Measurements from ENCODE around the gene SVIL.
"Not testable (repeated sequence)": the region's sequence is repeated elsewhere in the genome, so short reads cannot be mapped to it uniquely, and the experiment has no call there.

SVIL gene

DNA sequence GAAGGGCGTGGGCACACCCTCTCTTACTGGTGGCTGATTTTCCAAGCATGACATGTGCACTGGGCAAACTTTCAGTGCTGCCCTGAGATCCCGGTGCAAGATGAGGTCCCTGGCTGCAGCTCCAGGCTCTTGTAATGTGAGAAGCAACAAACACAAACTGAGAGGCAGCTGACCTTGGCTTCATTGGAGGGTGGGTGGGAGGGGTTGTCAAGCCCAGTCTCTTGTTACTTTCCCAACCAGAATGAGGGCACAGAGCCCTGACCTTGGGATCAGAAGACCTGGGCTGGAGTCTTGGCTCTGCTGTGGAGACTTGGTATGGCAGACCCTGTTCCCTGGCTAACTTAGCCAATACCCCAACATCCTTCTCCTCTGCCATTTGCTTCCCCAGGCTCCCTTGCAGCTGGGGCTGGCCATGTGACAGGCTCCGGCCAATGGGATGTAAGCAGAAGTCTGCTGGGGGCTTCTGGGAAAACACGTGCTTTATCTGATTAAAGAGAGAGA, 170.1 kb downstream of the SVIL start:
- not testable (repeated sequence) for DNase-seq

- no peak for DNase-seq
Observed at GRCh38 chr10:29461042-29461441, 173.7 kb downstream of the SVIL start.

GRCh38 chr10:29458190-29458589, 176.6 kb downstream of the SVIL start:
- DNase-seq = not testable (repeated sequence)

DNA sequence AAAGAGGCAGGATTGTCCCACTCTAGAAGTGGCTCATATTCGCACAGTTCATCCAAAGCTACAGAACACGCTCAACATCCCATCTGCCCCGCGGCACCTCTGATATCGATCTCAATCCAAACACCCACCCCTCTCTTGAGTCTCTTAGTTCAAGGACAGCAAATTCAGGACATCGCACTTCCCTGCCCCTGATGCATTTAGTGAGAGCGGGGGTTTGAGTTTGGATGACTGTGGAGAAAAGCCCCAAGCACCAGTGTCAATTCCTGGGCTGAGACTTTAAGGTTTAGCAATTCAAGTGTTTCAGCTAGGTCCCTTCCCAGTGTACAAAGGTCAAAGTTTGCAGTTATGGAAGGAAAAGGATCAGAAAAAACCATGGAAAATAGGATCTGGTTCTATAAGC, 179.7 kb downstream of the SVIL start:
- no peak for DNase-seq

DNA sequence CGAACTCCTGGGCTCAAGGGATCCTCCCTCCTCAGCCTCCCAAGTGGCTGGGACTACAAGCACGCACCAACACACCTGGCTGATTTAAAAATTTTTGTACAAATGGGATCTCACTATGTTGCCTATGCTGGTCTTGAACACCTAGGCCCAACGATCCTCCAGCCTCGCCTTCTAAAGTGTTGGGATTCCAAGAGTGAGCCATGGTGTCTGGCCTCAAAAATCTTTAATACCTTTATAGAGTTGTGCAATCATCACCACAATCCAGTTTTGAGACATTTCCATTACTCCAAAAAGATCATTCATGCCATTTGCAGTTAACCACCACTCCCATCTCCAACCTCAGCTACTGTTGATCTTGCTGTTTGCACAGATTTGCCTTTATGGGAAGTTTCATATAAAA, 180.5 kb downstream of the SVIL start:
- DNase-seq = no peak

- no peak for DNase-seq
Observed at GRCh38 chr10:29452546-29452945, 182.2 kb downstream of the SVIL start.

- no peak for DNase-seq
Observed at GRCh38 chr10:29451946-29452345, 182.8 kb downstream of the SVIL start.

GRCh38 chr10:29450405-29450804, 184.4 kb downstream of the SVIL start:
- no peak for DNase-seq

GRCh38 chr10:29448756-29449592, 185.8 kb downstream of the SVIL start:
- peak in 48 of 51 donors; percentile 7 to 86 (median 56) for DNase-seq

DNA sequence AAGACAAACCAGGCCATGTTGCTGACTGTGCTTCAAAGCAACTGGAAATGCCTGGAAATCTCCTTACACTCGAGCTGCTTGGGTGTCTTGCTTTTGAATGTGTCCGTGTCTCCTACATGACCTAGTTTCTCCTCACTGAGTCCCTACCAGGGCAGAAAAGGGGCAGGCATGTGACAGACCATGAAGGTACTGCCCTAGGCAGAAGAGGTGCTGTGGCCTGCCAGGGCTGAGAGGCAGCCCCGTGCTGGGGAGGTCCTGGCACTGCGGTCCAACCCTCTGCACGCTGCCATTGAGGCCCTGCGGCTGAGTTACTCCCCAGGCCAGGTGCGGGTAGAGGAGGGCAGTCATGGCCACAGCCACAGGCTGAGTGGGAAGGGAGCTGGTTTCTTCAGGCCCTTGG, 186.6 kb downstream of the SVIL start:
- no peak for DNase-seq

DNA sequence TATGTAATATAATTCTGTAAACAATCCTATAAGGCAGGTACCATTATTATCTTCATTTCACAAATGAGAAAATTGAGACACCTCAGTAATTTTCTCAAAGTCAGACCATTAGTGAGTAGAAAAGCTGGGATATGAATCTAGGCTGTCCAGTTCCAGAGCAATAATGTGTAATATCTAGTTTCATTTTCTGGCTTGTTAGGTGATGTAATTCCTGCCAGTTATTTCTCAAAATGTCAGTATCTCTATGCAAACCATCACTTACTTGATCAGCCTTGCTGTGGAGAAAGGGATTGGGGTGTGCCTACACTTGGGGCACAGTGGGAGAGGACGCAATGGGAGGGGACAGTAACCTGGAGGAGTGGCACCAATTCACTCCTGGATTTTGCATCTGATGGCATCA, 188.4 kb downstream of the SVIL start:
- DNase-seq = no peak

- no peak for DNase-seq
Observed at GRCh38 chr10:29443745-29444523, 190.8 kb downstream of the SVIL start.

DNA sequence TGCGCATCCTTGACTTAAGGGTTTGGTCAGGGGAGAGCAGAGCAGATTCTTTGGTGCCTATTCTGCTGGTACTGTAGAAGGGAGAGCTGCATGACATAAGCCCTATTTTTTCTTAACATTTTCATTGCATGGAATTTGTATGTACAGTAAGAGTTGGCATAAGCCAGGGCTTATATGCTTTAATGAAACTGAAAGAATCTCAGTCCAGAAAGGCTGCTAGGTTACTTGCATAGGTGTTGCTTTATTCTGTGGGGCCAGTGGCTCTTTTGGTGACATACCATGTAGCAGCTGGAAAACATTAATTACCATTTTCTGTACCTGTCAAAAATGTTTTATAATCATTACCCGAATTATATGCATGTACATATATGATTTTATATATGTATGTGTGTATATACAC, 193.8 kb downstream of the SVIL start:
- DNase-seq = no peak

- not testable (repeated sequence) for DNase-seq
Observed at GRCh38 chr10:29439005-29439404, 195.8 kb downstream of the SVIL start.

DNA sequence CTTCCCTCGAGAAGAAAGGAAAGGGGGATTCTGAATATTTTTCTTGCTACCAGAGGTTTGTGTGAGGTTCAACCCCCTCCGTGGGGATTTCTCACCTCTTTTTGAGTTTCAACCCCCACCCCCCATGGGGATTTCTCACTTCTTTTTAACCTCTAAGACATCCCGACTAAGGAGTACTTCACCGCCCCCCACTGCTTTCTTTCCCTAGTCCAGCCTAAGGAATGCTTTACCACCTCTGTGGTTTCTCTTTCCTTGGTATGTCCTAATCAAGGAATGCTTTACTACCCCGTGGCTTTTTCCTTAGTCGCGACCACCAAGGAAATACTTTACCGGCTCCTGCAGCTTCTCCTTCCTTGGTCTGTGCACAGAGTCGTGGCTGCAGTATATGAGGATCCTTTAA, 196.5 kb downstream of the SVIL start:
- no peak for DNase-seq

DNA sequence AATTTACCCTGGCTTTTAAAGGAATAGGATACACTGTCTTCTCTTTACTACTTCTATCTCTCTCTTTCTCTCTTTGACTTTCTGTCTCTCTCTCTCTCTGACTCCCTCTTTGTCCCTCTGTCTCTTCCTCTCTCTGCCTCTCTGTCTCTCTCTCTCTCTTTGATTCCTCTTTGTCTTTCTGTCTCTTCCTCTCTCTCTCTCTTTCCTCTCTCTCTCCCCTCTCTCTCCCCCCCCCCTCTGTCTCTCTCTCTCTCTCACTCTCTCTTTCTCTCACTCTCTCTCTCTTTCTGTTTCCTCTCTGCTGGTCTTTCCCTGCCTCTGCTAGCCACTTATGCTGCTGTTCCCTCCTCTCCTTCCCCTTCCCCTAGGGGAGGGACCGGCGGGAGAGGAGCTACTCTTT, 196.9 kb downstream of the SVIL start:
- no peak for DNase-seq

DNA sequence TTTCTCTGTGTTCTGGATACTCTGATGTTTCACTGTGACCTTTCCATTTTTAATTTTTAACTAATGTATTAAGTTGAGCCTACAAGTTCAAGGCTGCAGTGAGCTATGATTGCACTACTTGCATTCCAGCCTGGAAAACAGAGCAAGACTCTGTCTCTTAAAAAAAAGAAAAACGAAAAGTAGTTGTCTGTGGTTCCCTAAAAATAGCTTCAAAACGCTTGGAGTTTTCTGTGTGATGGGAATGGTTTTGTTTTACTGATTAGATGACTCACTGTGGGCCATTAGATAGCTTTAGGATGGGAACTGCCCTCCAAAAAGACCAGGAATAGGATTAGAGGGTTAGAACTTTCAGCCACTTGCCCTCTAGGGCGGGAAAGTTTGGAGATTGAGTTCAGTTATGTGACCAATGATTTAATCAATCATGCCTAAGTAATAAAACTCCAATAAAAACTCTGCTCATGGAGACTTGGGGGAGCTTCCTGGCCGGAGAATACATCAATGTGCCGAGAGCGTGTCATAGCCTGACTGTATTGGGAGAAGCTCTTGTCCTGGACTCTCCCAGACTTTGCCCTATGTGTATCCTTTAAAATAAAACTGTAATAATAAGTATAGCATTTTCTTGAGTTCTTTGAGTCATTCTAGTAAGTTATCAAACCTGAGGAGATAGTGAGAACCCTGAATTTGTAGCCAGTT, 198.8 kb downstream of the SVIL start:
- no peak for DNase-seq

GRCh38 chr10:29434111-29434510, 200.7 kb downstream of the SVIL start:
- DNase-seq = no peak

DNA sequence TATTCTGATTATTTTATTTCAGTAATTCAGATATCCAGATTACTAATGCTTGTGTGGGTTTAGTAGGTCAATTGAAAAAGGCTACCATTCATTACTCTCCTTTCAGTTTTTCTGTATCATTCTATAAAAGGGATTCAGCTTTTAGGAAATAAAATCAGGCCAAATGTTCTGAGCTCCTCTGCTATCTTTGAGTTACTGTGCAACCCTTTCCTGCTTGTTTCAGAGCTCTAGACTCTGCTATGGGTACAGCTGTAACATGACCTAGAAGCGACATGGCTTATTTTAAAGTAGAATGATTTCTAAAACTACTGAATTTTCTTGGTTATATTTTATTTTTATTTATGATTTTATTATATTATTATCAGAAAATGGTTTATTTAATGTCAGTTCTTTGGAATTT, 203.1 kb downstream of the SVIL start:
- DNase-seq = no peak

GRCh38 chr10:29430101-29430500, 204.7 kb downstream of the SVIL start:
- no peak for DNase-seq

DNA sequence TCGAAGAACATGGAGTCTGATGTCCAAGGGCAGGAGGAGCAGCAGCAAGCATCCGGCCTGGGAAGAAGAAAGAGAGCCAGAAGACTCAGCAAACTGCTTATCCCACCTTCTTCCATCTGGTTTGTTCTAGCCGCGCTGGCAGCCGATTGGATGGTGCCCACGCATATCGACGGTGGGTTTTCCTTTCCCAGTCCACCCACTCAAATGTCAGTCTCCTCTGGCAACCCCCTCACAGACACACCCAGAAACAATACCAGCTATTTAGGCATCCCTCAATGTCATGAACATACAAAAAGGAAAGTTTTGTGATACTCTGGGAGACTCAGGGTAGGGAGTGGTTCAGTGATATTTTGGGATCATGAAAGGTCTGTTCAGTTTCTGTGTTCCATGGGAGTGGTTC, 206.3 kb downstream of the SVIL start:
- peak in 2 of 51 donors; percentile 13 to 29 for DNase-seq

DNA sequence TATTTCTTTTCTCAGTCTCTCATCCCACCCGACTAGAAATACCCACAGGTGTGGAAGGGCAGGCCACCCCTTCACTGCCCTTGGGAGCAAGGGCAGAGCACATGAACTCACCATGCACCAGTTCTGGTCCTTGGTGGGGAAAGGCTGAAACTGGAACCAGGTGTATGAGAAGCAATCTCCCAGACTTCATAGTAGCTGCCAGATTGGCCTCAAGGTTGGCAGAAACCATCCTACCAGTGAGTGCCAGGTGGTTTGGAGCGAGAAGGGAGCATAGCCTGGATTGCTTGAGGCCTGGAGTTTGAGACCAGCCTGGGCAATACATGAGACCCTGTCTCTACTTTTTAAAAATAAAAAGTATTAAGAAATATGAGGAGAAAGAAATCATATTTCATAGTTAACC, 207.1 kb downstream of the SVIL start:
- DNase-seq = no peak

Measured in hypothalamus (tissue), 51 donors.